Bronchial epithelial cell (primary cell): ENCODE results near the gene STRBP. TPM values are rescaled to one million over a fixed set of nuclear protein-coding genes. Genes with fewer than 3 reads are reported as not detected.

ENCODE experiments used
- DNase-seq: peaks from one replicate; pipeline ENCODE4 v3.0.0-alpha.2; 2010; ENCODE audit warnings: low read depth
- FAIRE-seq: peaks from 2 replicates; lab custom pipeline; 2011; peaks lifted over from hg19 to GRCh38; lab: Jason Lieb, UNC
- H3K27me3 ChIP-seq: 2 replicates; pipeline ENCODE4 v1.5.1; 2011; ENCODE audit warnings: low read length; ENCODE audit not compliant: control insufficient read depth, insufficient read depth
- H3K36me3 ChIP-seq: 2 replicates; pipeline ENCODE4 v1.5.1; 2011; ENCODE audit warnings: low read length; ENCODE audit not compliant: control insufficient read depth, insufficient read depth
- H3K4me3 ChIP-seq: 2 replicates; pipeline ENCODE4 v1.5.1; 2011; ENCODE audit warnings: mild to moderate bottlenecking, low read depth, low read length, control low read depth
- total RNA-seq: library from RNA; depleted of rRNA; stranded (reverse); fragments of >200 nt; gene quantifications from 2 replicates; pipeline ENCODE4 v1.2.1, GENCODE V29; 2014
- TF ChIP-seq, protein P1 (sequence below): IDR thresholded peaks from 2 replicates; pipeline ENCODE4 v1.5.1; 2011; ENCODE audit warnings: mild to moderate bottlenecking, moderate library complexity, low read length, control low read depth, inconsistent platforms; ENCODE audit not compliant: insufficient read depth, severe bottlenecking

STRBP gene
- total RNA-seq, 1 donor from 2014 or later: 15.0 TPM

DNA sequence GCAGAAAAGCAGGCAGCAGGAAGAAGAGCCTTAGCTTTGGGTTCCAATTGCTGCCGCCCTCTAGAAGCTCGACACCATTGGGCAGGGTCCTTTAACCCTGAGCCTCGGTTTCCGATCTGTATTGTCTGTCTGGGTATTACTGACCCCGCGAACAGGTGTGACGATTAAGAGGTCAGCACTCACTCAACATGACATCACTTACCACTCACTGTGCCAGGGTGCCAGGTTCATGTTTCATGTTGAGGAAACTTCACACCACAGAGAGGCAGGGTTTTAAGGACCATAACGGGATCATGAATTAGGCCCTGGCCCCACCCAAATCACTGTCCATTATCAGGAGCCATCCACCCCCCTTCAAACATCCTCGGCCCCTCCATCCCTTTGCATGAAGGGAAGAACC, 159.4 kb downstream of the STRBP start:
- TF ChIP-seq, protein P1, sequence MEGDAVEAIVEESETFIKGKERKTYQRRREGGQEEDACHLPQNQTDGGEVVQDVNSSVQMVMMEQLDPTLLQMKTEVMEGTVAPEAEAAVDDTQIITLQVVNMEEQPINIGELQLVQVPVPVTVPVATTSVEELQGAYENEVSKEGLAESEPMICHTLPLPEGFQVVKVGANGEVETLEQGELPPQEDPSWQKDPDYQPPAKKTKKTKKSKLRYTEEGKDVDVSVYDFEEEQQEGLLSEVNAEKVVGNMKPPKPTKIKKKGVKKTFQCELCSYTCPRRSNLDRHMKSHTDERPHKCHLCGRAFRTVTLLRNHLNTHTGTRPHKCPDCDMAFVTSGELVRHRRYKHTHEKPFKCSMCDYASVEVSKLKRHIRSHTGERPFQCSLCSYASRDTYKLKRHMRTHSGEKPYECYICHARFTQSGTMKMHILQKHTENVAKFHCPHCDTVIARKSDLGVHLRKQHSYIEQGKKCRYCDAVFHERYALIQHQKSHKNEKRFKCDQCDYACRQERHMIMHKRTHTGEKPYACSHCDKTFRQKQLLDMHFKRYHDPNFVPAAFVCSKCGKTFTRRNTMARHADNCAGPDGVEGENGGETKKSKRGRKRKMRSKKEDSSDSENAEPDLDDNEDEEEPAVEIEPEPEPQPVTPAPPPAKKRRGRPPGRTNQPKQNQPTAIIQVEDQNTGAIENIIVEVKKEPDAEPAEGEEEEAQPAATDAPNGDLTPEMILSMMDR: no peak
- DNase-seq: no peak
- Histone ChIP-seq H3K4me3 (no peak overlapping the region), H3K36me3 (peaks cover 14% of the 10 kb centered on the region), H3K27me3 (no peaks in the 10 kb centered on the region)
- no peak for FAIRE-seq

- no peak for FAIRE-seq
- Histone ChIP-seq H3K27me3 (no peaks in the 10 kb centered on the region), H3K36me3 (peaks cover 19% of the 10 kb centered on the region), H3K4me3 (no peak overlapping the region)
- TF ChIP-seq, protein P1: no peak
- no peak for DNase-seq
These were observed 160.6 kb downstream of the STRBP start for GRCh38 chr9:123107639-123108285.

DNA sequence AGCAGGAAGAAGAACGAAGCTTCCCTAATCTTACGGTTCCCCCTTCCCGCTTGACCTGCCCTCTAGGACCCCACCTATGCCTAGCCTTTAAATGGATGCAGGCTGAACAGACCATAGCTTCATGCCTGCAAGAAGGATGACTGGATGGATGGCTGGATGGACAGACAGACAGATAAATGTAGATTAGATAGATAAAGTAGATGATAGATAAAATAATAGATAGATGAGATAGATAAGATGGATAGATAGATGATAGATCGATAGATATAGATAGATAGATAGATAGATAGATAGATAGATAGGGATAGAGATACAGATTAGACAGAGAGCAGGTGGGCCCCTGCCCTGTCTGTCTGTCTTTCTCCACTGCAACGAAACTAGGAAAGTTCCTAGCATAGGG, 162.9 kb downstream of the STRBP start:
- no peak for FAIRE-seq
- no peak for DNase-seq
- H3K36me3 ChIP-seq: peaks cover 19% of the 10 kb centered on the region
- TF ChIP-seq, protein P1: no peak
- no peaks in the 10 kb centered on the region for H3K27me3 ChIP-seq
- H3K4me3 ChIP-seq: no peak overlapping the region

DNA sequence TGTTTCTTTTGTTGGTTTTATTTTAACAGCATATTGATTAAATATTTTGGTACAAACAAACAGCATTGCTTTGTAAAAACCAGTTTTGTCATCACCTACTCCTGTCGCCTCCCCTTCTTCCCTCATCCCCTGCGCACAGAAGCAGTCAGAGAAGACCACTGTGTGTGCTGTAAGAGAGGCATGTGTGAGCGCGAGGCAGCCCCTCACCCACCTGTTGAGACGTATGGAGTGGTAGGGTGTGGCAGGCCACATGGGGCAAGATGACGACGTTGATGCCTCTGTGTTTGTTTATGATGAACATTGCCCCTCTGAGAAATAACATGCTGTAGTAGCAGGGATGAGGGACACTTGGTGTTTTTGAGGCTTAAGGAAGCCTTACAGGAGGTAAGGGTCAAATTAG, 163.6 kb downstream of the STRBP start:
- DNase-seq (no peak), FAIRE-seq (no peak)
- H3K27me3 ChIP-seq: no peaks in the 10 kb centered on the region
- H3K36me3 ChIP-seq: peaks cover 19% of the 10 kb centered on the region
- no peak overlapping the region for H3K4me3 ChIP-seq
- TF ChIP-seq, protein P1: no peak

DNA sequence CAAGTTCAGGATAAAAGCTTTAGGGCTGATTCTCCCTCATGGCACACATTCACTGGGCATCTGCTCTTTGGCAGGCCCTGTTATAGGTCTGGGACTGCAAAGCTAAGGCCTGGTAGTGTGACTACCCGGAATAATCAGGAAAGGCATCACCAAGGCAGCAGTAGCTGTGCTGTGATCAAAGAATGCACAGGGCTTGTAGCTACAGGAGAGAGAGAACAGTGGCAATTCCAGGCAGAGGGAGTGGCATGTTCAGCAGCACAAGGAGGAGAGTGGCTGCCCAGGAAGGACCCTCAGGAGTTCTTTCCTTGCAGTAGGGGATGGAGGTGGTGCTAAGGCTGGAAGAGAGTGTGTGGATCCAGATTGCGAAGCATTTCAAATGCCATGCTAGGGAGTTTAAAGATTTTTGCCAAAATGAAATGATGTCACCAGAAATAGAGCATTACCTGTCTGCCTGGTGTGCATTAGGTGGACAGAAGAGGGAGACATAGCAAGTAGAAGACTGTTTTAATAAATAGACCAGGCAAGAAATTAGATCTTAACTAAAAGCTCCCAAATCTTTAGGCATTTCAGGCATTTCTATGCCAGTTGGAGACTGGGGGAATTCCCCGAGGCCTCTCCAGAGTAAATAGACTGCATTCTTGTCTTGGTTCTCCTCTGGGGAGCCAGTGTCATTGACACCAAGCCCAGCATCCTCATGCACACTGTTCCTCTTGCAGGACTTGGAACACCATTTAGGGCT, 165.8 kb downstream of the STRBP start:
- peaks cover 24% of the 10 kb centered on the region for H3K36me3 ChIP-seq
- TF ChIP-seq, protein P1: peak; percentile 34
- DNase-seq: peak; percentile 62

More for the DNA sequence above, 165.8 kb downstream of the STRBP start:
- H3K27me3 ChIP-seq: no peaks in the 10 kb centered on the region
- no peak overlapping the region for H3K4me3 ChIP-seq
- no peak for FAIRE-seq
